Pons (tissue), 1 donor: ENCODE data around the gene AGAP3.
A peak's percentile ranks its signal among the peaks of the same experiment; 100 is the strongest.

Experiments
- DNase-seq: peaks from one replicate; pipeline ENCODE4 v3.0.0-alpha.2; 2016; ENCODE audit warnings: low spot score

The AGAP3 gene

DNA sequence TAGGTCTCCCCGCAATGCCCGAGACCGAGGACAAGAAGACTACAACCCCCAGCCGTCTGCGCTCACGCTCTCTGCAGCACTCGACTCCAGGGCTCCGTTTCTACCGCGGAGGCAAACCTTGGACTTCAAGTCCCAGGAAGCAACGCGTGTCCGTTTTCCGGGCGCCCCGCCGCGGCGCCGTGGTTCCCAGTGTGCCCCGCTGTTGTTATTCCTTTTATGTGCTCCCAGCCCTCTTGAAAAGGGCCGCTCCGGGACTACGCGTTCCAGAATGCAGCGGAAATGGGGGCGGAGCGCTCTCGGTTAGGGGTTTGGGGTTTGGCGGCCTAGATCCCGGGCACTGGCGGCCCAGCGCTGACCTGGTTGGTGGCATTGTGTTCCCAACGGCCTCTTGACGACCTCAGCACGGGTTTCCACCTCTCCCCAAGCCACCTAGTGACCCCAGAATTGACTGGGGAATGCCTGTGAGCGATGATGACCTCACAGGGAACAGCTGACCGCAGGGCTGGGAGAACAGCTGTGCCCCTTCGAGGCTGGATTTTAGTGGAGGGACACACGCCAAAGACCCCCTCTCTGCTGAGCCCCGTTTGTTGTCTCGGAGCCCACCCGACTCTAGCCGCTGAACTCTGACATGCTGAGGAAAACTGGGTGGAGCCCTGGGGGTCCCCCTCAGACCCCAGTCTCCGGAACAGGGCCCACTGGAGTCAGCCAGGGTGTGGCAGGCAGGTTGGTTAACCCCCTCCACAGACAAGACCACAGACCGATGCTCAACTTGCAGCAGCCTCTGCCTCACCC is 28.1 kb upstream of the AGAP3 start:
- peak; percentile 100 for DNase-seq

DNA sequence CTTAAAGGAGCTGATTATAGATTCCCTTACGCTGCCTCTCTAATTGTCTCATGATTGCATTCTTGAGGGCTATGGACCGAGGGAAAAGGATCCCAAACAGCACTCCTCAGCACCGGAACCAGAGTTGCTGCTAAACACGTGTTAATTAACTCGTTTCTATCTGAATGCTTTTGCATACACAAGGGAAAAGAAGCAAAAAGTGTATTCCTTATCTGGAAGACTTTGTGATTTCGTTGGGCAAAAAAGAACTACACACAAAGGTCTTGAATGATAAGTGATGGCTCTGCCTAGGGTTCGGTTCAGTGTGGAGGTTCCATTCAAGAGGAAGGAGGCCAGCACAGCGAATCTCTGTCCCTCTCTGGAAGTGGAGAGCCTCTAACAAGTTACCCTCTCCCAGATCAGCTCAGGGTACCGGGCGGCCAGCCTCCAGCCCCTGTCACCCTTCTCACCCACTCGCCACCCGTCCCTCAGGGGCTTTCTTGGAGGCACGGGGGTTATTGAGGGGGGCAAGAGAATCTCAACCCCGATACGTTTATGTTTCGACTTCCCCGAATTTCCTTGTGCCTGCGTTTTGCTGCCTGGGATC is 27.4 kb upstream of the AGAP3 start:
- peak; percentile 69 for DNase-seq

DNA sequence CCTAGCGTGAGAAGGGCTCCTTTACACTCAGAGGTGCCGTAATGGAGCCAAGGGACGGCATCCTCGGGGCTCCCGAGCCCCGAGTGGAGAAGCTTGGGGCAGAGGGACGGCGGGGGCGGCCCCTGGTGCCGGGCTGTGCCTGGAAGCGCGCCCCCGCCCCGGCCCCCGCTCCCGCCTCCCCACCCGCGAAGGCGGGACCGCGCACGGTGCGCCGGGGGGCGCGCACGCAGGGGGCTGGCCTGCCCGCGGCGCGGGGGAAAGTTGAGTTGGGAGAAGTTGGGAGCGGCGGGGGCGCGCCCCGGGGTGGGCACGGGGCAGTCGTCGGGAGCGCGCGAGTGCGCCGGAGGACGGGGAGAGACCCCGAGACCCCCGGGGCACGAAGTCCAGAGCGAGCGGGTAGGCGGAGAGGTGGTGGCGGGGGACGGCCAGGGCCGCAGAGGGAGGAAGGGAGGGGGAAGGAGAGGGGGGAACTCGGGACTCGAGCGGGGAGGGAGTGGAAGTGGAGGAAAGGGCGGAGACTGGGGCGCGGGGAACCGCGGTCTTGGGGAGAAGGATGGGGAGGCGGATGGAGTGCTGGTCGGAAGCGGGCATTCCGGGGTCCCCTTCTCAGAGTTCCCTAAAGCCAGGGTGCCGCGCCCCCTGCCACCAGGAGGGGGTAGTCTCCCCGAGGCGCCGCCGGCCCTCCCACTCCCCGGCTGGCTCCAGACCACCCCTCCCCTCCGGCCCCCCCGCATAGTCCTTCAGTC is 26.7 kb upstream of the AGAP3 start, which contains the start of gene SLC4A2:
TSS of gene SLC4A2 (plus strand) at position 223 of the 746 bp plus-strand sequence. CDS start 2,399 bp downstream, outside the sequence.
- peak; percentile 89 for DNase-seq

DNA sequence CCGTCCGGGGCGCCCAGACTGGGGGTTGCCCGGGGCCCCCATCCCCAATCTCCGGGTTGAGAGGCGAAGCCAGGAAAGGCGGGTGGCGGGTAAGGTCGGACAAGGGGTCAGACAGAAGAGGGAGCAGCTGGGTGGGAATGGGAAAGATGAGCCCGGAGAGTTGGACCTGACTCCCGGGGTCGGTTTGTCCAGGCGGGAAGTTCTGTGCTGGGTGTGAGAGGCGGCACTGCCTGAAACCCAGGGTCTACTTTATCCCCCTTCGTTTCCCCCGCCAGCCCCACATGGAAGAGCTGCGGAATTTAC is 26.2 kb upstream of the AGAP3 start:
- no peak for DNase-seq

DNA sequence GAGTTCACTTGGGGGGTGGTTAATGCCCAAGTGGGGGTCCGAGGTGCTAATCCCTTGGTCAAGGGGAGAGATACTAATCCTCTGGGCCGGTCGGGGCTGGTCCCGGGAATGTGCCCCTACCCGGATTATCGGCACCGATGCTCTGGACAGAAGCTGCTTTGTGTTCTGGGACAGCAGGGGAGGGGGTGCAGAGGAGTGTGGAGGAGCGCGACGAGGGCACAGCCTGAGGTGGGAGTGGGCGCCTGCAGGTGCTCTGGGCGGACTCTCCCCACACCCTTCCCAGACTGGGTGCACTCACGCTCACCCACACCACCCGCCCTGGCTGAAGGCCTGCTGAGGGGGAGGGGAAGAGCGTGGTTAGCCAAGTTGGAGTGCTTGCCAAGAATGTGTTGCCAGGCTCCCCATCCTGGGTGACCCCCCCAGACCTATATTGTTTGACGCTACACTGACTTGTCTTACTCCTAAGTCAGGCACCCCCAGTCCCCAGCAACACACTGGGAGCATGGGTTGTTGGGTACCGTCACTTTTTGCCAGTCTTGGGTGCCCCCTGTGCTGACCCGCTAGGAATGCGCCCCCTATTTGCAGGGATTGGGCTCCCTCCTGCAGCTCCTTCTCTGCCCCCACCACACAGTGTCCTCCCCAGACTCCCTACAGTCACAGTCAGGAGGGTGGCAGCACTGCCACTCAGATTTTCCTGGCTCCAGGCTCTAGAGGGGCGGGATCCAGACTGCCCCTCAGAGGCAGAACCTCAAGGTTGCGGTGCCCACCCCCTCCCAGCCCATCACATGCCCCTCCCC is 25.7 kb upstream of the AGAP3 start:
- DNase-seq: peak; percentile 65

DNA sequence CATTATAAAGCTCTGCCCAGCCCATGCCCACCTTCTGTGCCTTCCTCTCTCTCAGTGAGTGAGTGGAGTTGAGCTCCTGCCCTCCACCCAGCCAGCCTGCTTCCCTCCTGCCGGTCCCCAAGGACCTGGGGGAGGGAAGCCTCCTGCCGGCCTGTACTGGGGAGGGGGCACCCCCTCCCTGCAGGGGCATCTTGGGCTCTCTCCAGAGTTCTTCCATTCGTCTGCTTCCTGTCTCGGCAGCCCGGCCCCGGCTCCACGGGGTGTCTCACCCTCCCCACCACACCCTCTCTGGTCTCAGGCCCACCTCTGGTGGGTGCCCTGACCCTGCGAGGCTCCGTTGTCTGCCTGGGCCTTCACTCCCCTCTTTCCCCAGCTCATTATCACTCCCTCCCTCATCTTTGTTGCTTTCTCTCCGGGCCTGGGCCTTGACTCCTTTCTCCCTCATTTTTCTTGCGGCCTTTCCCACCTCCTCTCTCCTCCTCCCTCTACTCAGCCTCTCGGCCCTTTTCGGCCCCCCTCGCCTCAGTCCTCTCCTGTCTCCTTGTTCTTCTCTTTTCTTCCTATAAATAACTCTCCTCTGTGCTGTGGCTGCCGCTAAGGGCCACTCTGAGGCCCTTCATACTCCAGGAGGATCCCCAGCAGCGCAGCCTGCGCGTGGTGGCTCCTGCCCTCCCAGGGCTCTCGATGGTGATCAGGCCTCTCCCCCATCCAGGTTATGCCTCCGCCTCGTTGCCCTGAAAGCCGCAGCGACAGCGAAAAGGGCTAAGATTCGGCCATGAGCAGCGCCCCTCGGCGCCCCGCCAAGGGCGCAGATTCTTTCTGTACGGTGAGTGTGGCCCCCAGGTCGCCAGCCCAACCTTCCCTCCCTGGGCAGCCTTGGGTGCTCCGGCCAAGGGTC is 24.8 kb upstream of the AGAP3 start:
- DNase-seq: no peak

DNA sequence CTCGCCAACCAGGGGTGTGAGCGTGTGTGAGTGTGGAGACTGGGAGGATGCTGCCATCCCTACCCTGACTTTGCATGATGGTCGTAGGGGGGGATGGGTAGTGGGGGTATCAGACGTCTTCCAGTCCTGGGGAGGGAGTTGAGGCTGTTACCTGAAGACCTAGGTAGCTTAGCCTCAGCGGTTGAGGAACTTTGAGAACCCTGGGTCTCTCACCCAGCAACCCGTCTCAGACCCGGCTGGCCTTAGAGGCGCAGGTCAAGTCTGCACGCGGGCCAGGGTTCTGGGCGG is 24.2 kb upstream of the AGAP3 start:
- no peak for DNase-seq

DNA sequence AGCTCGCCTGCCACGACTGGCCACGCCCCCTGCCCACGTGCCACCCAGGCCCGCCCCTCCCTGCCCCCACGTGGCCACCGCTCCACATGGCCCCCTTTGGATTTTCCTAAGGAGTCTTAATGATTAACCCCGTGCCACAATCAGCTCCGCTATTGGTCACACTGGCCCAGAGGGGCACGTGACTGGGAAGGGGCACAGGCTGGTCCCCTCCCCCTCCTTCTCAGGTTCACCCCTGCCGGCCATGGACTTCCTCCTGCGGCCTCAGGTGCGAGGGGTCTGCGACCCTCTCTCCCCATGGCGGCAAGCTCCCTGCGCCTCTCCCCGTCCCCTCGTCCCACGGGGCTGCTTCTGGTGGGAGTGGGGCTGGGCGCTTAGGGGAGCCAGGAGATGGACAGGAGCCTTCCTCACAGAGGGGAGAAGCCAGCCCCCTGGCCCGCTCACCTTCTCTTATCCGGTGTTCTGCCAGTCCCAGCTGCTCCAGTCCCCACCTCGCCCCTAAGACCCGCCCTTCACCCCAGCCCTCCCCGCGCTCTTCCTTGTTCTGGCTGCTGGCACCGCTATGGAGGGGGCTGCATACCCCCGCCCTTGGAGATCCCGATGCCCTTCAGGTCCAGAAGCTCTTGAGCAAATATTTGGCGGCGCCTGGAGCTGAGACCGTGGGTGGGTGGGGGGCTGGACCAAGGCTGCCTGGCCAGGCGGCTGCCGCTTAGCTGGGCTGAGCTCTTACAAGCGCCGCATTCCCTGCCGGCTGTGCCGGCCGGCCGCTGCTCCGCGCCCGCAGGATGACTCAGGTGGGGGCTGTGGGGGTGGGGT is 23.7 kb upstream of the AGAP3 start:
- no peak for DNase-seq

DNA sequence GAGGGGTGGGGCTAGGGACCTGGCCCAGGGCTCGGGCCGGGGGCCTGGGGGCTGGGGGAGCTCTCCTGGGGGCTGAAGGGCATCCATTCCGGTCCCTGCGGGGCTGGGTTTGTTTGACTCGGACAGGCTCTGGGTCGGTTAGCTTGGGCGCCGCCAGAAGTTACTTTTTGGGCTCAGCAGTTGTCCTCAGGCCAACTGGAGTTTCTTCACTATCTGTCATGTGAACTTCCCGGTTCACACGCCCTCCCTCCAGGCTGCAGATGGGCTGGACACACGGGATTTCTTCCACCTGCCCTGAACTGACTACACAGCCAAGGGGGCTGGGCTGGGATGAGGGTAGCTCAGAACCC is 23.1 kb upstream of the AGAP3 start:
- DNase-seq: no peak

DNA sequence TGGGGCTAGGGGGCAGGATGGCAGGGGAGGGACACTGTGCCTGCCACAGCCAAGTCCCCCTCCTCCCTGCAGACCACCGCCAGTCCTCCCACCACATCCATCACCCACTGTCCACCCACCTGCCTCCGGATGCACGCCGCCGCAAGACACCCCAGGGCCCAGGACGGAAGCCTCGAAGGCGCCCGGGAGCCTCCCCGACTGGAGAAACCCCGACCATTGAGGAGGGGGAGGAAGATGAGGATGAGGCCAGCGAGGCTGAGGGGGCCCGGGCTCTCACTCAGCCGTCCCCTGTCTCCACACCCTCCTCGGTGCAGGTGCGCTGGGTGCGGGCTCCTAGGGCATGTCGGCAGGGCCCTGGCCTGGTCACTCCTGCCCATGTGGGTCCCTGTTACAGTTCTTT is 21.8 kb upstream of the AGAP3 start:
- DNase-seq: no peak

DNA sequence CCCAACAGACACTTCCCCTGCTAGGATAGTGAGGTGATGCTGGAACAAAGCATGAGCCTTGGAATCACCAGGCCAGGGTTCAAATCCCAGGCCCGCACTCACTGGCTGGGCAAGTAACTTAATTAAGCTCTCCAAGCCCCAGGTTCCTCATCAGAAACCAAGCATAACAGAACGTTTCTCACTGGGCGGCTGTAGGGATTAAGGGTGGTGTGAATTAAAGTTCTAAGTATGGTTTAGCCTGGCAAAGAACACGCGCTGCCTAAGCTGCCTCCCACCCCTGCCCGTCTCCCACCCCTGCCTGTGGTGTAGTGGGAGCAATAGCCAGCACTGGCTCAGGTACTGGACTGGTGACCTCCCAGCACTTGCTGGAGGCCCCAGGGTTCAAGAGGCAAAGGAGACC is 21.3 kb upstream of the AGAP3 start:
- DNase-seq: no peak

DNA sequence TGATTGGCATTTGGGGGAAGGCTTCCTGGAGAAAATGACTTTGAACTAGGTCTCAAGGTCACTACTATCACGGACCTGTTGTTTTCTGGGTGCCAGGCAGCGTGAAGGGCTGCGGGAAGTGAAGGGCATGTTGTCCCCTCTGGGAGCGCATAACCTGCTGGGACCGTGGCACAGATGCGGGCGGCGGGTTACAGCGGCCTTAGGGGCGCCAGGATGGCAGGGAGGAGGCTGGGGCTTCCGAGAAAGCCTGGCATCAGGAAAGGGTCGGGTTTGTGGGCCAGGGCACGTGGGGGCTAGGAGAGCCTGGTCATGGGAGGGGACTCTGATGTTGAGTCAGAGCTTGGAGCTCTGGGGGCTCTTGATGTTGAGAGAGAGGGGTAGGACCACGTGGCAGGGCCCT is 20.8 kb upstream of the AGAP3 start:
- no peak for DNase-seq

DNA sequence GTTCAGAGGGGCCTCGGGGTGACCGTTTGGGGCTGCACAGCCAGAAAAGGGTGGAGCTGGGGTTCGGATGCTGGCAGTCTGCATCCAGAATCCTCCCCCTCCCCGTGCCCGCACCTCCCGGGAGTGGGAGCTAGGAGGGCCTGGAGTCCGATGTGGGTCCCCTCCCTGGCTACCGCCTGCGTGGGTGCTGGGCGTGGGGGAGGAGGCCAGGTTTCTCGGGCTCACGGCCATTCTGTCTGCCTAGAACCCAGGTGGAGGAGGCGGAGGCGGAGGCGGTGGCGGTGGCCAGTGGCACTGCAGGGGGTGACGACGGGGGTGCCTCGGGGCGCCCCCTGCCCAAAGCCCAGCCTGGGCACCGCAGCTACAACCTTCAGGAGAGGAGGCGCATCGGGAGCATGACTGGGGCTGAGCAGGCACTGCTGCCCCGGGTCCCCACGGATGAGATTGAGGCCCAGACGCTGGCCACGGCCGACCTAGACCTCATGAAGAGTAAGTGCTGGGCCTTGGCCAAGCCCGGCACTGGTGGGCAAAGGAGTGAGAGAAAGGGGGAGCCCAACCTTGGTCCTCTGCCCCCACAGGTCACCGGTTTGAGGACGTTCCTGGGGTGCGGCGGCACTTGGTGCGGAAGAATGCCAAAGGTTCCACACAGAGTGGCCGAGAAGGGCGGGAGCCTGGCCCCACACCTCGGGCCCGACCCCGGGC is 19.9 kb upstream of the AGAP3 start:
- no peak for DNase-seq

DNA sequence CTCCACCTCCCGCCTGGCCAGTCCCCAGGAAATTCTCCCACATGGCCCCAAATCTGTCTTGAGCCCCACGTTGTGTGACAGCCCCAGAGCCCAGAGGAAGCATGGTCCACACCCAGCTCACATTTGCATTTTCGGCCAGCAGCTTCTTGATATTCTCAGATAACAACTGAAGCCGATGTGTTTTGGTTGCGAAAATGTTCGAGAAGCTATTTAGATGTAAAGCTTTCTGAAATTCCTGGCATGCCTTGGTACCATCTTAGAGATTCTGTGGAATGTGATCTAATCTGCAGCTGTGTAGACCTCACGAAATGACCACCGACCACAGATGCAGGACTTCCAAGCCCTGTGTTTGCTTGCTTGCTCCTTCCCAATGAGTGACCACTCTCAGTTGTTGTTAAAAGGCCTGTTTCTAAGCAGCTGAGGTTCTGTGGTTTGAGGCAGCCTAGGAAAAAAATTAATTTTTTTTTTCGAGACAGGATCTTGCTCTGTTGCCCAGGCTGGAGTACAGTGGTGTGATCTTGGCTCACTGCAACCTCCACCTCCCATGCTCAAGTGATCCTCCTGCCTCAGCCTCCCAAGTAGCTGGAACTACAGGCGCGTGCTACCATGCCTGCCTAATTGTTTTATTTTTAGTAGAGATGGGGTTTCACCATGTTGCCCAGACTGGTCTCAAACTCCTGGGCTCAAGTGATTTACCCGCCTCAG is 18.1 kb upstream of the AGAP3 start:
- DNase-seq: no peak

DNA sequence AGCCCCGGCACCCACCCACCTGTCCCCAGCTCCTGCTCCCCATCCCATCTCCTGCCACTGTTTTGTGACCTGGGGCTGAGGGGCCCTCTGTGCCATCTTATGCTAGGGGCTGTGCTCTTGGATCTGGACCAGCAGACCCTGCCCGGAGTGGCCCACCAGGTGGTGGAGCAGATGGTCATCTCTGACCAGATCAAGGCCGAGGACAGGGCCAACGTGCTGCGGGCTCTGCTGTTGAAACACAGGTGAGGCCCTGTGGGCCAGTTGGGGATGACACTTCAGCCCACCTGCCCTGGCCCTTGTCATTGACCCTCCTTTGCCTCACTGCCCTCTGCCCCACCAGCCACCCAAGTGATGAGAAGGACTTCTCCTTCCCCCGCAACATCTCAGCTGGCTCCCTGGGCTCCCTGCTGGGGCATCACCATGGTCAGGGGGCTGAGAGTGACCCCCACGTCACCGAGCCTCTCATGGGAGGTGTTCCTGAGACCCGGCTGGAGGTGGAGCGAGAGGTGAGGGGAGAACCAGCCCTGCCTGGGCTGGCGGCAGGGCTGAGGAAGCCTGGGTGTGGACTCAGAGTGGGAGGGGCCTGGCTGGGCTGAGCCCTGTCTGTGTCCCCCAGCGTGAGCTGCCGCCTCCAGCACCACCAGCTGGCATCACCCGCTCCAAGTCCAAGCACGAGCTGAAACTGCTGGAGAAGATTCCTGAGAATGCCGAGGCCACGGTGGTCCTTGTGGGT is 16.3 kb upstream of the AGAP3 start:
- no peak for DNase-seq

DNA sequence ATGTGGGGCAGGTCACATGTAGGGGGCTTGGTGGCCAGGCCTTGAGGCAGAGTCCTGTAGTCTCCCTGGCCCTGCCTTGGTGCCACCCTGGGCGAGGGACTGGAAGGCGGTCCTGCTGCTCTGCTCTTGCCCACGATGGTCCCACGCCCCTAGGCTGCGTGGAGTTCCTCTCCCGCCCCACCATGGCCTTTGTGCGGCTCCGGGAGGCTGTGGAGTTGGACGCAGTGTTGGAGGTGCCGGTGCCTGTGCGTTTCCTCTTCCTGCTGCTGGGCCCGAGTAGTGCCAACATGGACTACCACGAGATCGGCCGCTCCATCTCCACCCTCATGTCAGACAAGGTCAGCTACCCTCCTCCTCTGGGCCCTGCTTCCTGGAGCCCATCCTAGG is 15.7 kb upstream of the AGAP3 start:
- no peak for DNase-seq

DNA sequence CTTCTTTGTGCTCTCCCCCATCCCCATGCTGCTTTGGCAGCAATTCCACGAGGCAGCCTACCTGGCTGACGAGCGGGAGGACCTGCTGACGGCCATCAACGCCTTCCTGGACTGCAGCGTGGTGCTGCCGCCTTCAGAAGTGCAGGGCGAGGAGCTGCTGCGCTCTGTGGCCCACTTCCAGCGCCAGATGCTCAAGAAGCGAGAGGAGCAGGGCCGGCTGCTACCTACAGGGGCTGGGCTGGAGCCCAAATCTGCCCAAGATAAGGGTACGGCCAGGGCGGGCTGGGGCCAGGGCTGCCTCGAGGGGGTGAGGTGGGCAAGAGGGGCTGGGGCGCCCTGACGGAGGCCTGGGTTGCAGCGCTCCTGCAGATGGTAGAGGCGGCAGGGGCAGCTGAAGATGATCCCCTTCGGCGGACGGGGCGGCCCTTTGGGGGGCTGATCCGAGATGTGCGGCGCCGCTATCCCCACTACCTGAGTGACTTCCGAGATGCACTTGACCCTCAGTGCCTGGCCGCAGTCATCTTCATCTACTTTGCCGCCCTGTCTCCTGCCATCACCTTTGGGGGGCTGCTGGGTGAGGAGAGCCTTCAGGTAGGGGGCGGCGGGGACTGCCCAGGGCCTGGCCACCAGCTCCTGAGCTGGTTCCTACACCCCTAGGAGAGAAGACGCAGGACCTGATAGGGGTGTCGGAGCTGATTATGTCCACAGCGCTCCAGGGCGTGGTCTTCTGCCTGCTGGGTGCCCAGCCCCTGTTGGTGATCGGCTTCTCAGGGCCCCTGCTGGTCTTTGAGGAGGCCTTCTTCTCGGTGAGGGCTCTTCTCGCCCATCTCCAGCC is 15.0 kb upstream of the AGAP3 start:
- no peak for DNase-seq

DNA sequence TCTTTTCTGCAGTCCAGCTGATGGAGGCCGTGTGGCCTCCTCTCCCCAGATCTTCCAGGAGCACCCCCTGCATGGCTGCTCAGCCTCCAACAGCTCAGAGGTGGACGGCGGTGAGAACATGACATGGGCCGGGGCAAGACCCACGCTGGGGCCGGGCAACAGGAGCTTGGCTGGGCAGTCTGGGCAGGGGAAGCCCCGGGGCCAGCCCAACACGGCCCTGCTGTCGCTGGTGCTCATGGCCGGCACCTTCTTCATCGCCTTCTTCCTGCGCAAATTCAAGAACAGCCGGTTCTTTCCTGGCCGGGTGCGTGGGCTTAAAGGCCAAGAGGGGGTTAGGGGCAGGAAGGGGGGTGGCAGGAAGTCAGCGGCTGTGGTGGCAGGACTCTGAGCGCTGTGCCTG is 12.3 kb upstream of the AGAP3 start:
- no peak for DNase-seq
